PFSK-1 (cell line): ENCODE results near the gene OSBPL9.

Source experiments
- FOXP2 ChIP-seq: optimal IDR thresholded peaks from 2 replicates; pipeline ENCODE3; 2011; ENCODE audit warnings: borderline replicate concordance, control low read depth, inconsistent platforms; ENCODE audit not compliant: insufficient read depth; ENCODE audit errors: extremely low read length, extremely low read depth
- POLR2AphosphoS5 ChIP-seq: IDR thresholded peaks from 2 replicates; pipeline ENCODE4 v1.6.1; 2012; ENCODE audit warnings: low read depth, mild to moderate bottlenecking, control low read depth, low read length, moderate library complexity
- SIN3A ChIP-seq: IDR thresholded peaks from 2 replicates; pipeline ENCODE4 v1.6.1; 2012; ENCODE audit warnings: mild to moderate bottlenecking, low read length, moderate library complexity, borderline replicate concordance; ENCODE audit not compliant: insufficient read depth
- TAF1 ChIP-seq: IDR thresholded peaks from 2 replicates; pipeline ENCODE4 v1.6.1; 2012; ENCODE audit warnings: low read length, control low read depth, borderline replicate concordance; ENCODE audit not compliant: insufficient read depth
- TF ChIP-seq, protein P1 (sequence below), 2 experiments: IDR thresholded peaks; 2 replicates each; pipeline versions ENCODE4 v1.6.1 to v1.8.0; 2011 to 2012; ENCODE audit warnings: low read depth in 2 of 2, low read length in 2 of 2, control low read depth in 1 of 2, inconsistent platforms in 1 of 2, mild to moderate bottlenecking in 1 of 2, moderate library complexity in 1 of 2; ENCODE audit not compliant: insufficient read depth in 1 of 2

The OSBPL9 gene

GRCh38 chr1:51642739-51643142 is 25.8 kb downstream of the OSBPL9 start:
- TF ChIP-seq SIN3A (no peak), FOXP2 (no peak), TAF1 (no peak), POLR2AphosphoS5 (no peak)
- TF ChIP-seq, protein P1, sequence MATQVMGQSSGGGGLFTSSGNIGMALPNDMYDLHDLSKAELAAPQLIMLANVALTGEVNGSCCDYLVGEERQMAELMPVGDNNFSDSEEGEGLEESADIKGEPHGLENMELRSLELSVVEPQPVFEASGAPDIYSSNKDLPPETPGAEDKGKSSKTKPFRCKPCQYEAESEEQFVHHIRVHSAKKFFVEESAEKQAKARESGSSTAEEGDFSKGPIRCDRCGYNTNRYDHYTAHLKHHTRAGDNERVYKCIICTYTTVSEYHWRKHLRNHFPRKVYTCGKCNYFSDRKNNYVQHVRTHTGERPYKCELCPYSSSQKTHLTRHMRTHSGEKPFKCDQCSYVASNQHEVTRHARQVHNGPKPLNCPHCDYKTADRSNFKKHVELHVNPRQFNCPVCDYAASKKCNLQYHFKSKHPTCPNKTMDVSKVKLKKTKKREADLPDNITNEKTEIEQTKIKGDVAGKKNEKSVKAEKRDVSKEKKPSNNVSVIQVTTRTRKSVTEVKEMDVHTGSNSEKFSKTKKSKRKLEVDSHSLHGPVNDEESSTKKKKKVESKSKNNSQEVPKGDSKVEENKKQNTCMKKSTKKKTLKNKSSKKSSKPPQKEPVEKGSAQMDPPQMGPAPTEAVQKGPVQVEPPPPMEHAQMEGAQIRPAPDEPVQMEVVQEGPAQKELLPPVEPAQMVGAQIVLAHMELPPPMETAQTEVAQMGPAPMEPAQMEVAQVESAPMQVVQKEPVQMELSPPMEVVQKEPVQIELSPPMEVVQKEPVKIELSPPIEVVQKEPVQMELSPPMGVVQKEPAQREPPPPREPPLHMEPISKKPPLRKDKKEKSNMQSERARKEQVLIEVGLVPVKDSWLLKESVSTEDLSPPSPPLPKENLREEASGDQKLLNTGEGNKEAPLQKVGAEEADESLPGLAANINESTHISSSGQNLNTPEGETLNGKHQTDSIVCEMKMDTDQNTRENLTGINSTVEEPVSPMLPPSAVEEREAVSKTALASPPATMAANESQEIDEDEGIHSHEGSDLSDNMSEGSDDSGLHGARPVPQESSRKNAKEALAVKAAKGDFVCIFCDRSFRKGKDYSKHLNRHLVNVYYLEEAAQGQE (IDR thresholded peaks at IDR 0.05; ENCODE audit: insufficient read depth in 1 of 2, low read depth in 2 of 2, low read length in 2 of 2) = no peak

DNA sequence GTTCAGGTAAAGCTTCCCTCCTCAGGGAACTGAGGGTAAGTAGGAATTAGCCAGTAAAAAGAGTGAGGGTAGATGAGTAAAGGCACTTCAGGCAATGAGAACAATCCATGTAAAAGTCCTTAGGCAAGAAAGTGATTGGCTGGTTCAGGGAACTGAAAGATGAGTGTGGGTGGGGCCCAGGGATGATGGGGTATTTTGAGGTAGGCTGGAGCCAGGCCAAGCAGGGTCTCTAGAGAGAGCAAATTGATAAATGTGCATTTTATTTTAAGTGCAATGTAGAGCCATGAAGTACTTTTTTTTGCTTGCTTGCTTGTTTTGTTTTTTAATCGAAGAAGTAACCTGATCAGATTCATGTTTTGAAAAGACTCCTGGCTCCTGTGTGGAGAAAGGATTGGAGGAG is 26.5 kb downstream of the OSBPL9 start:
- TF ChIP-seq, protein P1 (IDR thresholded peaks at IDR 0.05; ENCODE audit: insufficient read depth in 1 of 2, low read depth in 2 of 2, low read length in 2 of 2) = no peak
- TF ChIP-seq POLR2AphosphoS5 (no peak), SIN3A (no peak), TAF1 (no peak)

GRCh38 chr1:51644020-51644419 is 27.1 kb downstream of the OSBPL9 start:
- TF ChIP-seq, protein P1 (IDR thresholded peaks at IDR 0.05; ENCODE audit: insufficient read depth in 1 of 2, low read depth in 2 of 2, low read length in 2 of 2) = no peak
- no peak for TF ChIP-seq TAF1
- TF ChIP-seq POLR2AphosphoS5 = no peak
- TF ChIP-seq SIN3A = no peak

GRCh38 chr1:51644533-51645197 is 27.8 kb downstream of the OSBPL9 start:
- TF ChIP-seq, protein P1 (IDR thresholded peaks at IDR 0.05; ENCODE audit: insufficient read depth in 1 of 2, low read depth in 2 of 2, low read length in 2 of 2) = no peak
- TF ChIP-seq SIN3A (no peak), POLR2AphosphoS5 (no peak), TAF1 (no peak)
